Uterus (tissue), 4 donors: ENCODE data around the gene SFXN1. TPM values are rescaled to one million over a fixed set of nuclear protein-coding genes. Genes with fewer than 3 reads are reported as not detected.
"Not testable (repeated sequence)": the region's sequence is repeated elsewhere in the genome, so short reads cannot be mapped to it uniquely, and the experiment has no call there.

Experiments used
- DNase-seq, 2 donors: peaks; one replicate each; pipeline ENCODE4 v3.0.0-alpha.2; 2019 to 2020
- H3K27ac ChIP-seq, 2 donors: fragments of 200-600 bp; sonication (generic); 1 replicate in 1 of 2; 2 replicates in 1 of 2; pipeline ENCODE4 v1.5.1; 2016 to 2018
- H3K27me3 ChIP-seq, 2 donors: fragments of 200-600 bp; sonication (generic); one replicate each; pipeline ENCODE4 v1.5.1; 2018 to 2019; ENCODE audit warnings: control low read depth in 1 of 2
- H3K36me3 ChIP-seq, 2 donors: fragments of 200-600 bp; sonication (generic); one replicate each; pipeline ENCODE4 v1.5.1; 2019; ENCODE audit warnings: control low read depth in 1 of 2
- H3K4me1 ChIP-seq, 2 donors: fragments of 200-600 bp; sonication (generic); one replicate each; pipeline ENCODE4 v1.5.1; 2018 to 2019; ENCODE audit warnings: control low read depth in 1 of 2
- H3K4me3 ChIP-seq, 2 donors: fragments of 200-600 bp; sonication (generic); 1 replicate in 1 of 2; 2 replicates in 1 of 2; pipeline ENCODE4 v1.5.1; 2018 to 2019; ENCODE audit warnings: mild to moderate bottlenecking in 1 of 2
- H3K9me3 ChIP-seq, 2 donors: fragments of 200-600 bp; sonication (generic); one replicate each; pipeline ENCODE4 v1.5.1; 2019; ENCODE audit warnings: control low read depth in 1 of 2
- POLR2A ChIP-seq, 2 donors: fragments of 450-650 bp; IDR thresholded peaks; one replicate each; pipeline ENCODE4 v1.6.1; 2016; ENCODE audit warnings: antibody characterized with exemption in 2 of 2, mild to moderate bottlenecking in 1 of 2, moderate library complexity in 1 of 2
- intact Hi-C: fragments of 100-400 bp; cut with DNase I; formaldehyde crosslinking; loops from one replicate; pipeline ENCODE4 v1.15.1; 2023; ENCODE audit warnings: low total_unique reads
- total RNA-seq, 4 donors: library from RNA; depleted of rRNA in 3 of 4; stranded (reverse); fragments of >200 nt in 3 of 4; gene quantifications; one replicate each; pipeline versions ENCODE4 v1.1.0 to v1.2.4, GENCODE V29; 2014 to 2023
- TF ChIP-seq, protein P1 (sequence below), 4 experiments: fragments of 200-600 bp in 2 of 4; fragments of 450-650 bp in 2 of 4; sonication (generic) in 2 of 4; IDR thresholded peaks; one replicate each; pipeline ENCODE4 v1.5.1; 2016 to 2019; ENCODE audit warnings: antibody characterized with exemption in 4 of 4, mild to moderate bottlenecking in 2 of 4, moderate library complexity in 1 of 4
- donor health status: DM: yes; HTN: yes; CAD: no.

SFXN1 gene
- total RNA-seq, 4 donors from 2014 or later = 4.9 to 63.5 (median 42.3) TPM

DNA sequence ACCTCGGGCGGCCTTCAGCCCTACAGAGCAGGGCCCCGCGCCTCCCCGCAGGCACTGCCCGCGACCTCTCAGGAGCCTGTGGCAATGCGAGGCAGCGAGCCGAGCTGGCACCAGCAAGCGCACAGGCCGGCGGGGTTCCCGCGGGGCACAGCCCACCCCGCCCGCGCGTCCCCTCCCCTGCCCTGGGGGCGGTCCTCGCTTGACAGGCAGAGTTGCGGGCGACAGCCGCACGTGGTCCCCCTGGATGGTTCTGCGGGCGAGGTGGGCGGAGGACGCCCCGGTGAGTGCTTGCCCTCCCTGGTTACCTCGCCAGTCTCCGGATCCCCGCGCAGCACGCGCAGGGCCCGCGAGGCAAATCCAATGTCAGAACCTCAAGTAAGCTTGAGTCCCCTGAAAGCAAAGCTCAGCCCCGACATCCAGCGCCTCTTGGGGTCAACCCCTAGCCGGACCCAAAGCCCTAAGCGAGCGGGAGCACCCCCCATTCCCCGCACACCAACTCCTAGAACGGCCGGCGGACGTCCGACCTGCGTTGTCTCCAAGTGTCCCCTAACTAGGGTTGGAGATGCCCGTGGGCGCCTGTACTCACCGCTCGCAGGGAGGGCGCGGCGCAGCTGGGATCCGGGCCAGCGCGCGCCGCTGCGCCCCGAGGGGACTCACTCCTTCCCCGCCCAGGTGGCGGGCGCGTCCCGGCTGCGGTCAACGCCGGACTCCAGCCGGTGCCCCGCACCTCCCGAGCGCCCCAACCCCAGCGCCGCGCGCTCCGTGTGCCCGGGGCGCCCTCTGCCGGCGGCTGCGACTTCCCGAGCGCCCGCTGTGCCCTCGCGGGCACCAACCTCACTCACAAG, 34.1 kb upstream of the SFXN1 start, which contains the start of gene DRD1:
Gene DRD1, minus strand, starts transcription at position 123 of the 845 bp plus-strand sequence. CDS start 1,083 bp downstream, outside the sequence.
- no peaks in the 10 kb centered on the region for H3K9me3 ChIP-seq
- H3K4me1 ChIP-seq = no peaks in the 10 kb centered on the region
- intact Hi-C loops = no loop called here
- no peak for TF ChIP-seq POLR2A (IDR thresholded peaks at IDR 0.05)
- TF ChIP-seq, protein P1, sequence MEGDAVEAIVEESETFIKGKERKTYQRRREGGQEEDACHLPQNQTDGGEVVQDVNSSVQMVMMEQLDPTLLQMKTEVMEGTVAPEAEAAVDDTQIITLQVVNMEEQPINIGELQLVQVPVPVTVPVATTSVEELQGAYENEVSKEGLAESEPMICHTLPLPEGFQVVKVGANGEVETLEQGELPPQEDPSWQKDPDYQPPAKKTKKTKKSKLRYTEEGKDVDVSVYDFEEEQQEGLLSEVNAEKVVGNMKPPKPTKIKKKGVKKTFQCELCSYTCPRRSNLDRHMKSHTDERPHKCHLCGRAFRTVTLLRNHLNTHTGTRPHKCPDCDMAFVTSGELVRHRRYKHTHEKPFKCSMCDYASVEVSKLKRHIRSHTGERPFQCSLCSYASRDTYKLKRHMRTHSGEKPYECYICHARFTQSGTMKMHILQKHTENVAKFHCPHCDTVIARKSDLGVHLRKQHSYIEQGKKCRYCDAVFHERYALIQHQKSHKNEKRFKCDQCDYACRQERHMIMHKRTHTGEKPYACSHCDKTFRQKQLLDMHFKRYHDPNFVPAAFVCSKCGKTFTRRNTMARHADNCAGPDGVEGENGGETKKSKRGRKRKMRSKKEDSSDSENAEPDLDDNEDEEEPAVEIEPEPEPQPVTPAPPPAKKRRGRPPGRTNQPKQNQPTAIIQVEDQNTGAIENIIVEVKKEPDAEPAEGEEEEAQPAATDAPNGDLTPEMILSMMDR (IDR thresholded peaks at IDR 0.05) = peak; percentile 31 to 54 (median 36)
- no peak within 1 kb of the TSS for H3K27ac ChIP-seq
- no peak for DNase-seq
- no peaks in the 10 kb centered on the region for H3K27me3 ChIP-seq
- H3K36me3 ChIP-seq = no peaks in the 10 kb centered on the region
- no peak within 1 kb of the TSS for H3K4me3 ChIP-seq

DNA sequence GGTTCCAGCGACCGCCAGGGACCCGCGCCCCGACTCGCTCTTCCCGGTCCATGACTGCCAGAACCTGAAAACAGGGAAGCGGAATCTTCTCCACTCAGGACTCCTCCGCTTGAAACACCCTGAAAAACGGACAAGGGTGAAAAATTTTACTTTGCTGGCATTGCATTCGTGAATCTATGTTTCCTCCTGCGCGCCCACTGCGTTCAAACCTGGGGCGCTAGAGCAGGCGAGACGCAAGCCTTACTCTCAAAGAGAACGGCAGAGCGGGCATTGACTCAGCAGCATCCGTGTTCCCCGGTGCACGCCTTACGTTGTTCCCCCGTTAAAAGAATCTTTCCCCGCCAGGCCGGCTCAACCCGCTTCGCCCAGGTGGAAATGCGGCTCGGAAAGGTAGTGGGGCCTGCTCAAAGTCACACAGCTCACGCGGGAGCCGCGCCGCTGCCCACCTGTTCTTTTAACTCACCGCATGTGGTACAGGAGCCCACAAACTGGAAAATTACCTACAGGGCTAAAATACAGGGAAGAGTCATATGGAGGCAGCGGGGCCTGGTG, 33.4 kb upstream of the SFXN1 start:
- TF ChIP-seq POLR2A (IDR thresholded peaks at IDR 0.05) = no peak
- TF ChIP-seq, protein P1 (IDR thresholded peaks at IDR 0.05) = no peak
- Histone ChIP-seq H3K4me3 (no peak overlapping the region), H3K27ac (no peak overlapping the region), H3K27me3 (no peaks in the 10 kb centered on the region), H3K36me3 (no peaks in the 10 kb centered on the region), H3K9me3 (no peaks in the 10 kb centered on the region), H3K4me1 (no peaks in the 10 kb centered on the region)
- DNase-seq = no peak
- intact Hi-C loops = no loop called here

DNA sequence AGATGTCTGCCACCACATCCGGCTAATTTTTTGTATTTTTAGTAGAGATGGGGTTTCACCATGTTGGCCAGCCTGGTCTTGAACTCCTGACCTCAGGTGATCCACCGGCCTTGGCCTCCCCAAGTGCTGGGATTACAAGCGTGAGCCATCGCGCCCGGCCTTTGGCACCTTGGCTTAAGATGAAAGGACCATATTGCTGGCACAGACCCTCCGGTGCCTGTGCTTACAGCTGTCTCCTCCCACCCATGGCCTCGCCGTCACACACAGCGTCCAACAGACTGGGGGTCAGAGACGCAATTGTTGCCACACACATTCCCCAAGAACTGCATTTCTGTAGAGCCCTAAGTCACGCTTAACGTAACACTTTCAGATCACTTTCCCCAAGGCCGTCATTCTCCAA, 32.0 kb upstream of the SFXN1 start:
- H3K4me3 ChIP-seq, intact Hi-C loops, H3K4me1 ChIP-seq, H3K9me3 ChIP-seq, H3K27ac ChIP-seq, DNase-seq, H3K27me3 ChIP-seq, H3K36me3 ChIP-seq: not testable (repeated sequence)

DNA sequence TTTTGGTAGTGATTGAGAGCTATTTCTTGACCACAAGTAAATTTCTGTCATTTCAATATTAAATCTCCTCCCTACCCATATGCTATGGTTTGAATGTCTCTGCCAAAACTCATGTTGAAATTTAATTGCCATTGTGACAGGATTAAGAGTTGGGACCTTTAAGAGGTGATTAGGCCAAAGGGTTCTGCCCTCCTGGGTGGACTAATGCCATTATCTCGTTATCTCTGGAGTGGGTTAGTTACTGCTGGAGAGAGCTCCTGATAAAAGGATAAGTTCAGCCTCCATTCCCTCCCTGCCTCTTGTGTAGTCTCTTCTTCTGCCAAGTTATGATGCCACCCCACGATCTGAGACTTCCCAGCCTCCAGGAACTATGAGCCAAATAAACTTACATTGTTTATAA, 30.8 kb upstream of the SFXN1 start:
- TF ChIP-seq, protein P1 (IDR thresholded peaks at IDR 0.05) = no peak
- TF ChIP-seq POLR2A (IDR thresholded peaks at IDR 0.05) = no peak
- no peaks in the 10 kb centered on the region for H3K36me3 ChIP-seq
- no peak overlapping the region for H3K4me3 ChIP-seq
- no peak for DNase-seq
- no peaks in the 10 kb centered on the region for H3K4me1 ChIP-seq
- no peak overlapping the region for H3K27ac ChIP-seq
- intact Hi-C loops = no loop called here
- H3K27me3 ChIP-seq = no peaks in the 10 kb centered on the region
- no peaks in the 10 kb centered on the region for H3K9me3 ChIP-seq

DNA sequence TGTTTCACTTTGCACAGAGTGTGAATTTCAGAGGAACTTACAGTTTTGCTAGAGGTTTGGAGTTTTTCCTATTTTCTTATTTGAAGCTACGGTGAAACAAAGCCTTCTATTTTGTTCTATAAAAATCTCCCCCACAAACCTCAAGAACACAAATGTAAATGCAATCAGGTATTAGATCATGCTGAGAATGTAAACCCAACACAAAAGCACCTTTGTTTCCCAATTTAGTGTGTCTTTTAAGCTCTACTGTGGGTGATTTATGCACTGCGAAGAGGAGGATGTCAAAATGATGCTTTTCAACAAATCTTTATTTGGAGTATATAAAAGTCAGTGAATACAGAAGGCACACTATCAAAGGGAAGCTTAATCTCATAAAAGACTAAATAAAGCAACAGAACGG, 30.1 kb upstream of the SFXN1 start:
- Histone ChIP-seq H3K4me1 (no peaks in the 10 kb centered on the region), H3K9me3 (no peaks in the 10 kb centered on the region), H3K36me3 (no peaks in the 10 kb centered on the region), H3K27ac (no peak overlapping the region), H3K4me3 (no peak overlapping the region), H3K27me3 (no peaks in the 10 kb centered on the region)
- TF ChIP-seq, protein P1 (IDR thresholded peaks at IDR 0.05) = no peak
- no peak for TF ChIP-seq POLR2A (IDR thresholded peaks at IDR 0.05)
- intact Hi-C loops = no loop called here
- DNase-seq = no peak
